NCI-H2107 treated with DMSO at 0.1 percent for 48 hours (cell line): Measurements from ENCODE around the gene KCNMB4.
"Not testable (repeated sequence)": the region's sequence is repeated elsewhere in the genome, so short reads cannot be mapped to it uniquely, and the experiment has no call there.

Experiments used
- DNase-seq: peaks from one replicate; lab custom pipeline; 2025; ENCODE audit not compliant: unreplicated experiment; lab: John Stamatoyannopoulos, UW

KCNMB4 gene

GRCh38 chr12:70367258-70368141, 1.4 kb downstream of the KCNMB4 start:
- DNase-seq, result no peak

GRCh38 chr12:70372881-70373280, 6.8 kb downstream of the KCNMB4 start:
- no peak for DNase-seq

- no peak for DNase-seq
These were observed 13.8 kb downstream of the KCNMB4 start for GRCh38 chr12:70379846-70380245.

- DNase-seq, result no peak
These were observed 17.4 kb downstream of the KCNMB4 start for GRCh38 chr12:70383484-70383883.

GRCh38 chr12:70383886-70384285, 17.8 kb downstream of the KCNMB4 start:
- DNase-seq, result no peak

- DNase-seq, result no peak
These were observed 20.7 kb downstream of the KCNMB4 start for GRCh38 chr12:70386771-70387170.

GRCh38 chr12:70389678-70390077, 23.6 kb downstream of the KCNMB4 start:
- no peak for DNase-seq

GRCh38 chr12:70392631-70393030, 26.5 kb downstream of the KCNMB4 start:
- DNase-seq, result not testable (repeated sequence)

- no peak for DNase-seq
These were observed 27.9 kb downstream of the KCNMB4 start for GRCh38 chr12:70393787-70394499.

GRCh38 chr12:70398002-70398401, 31.9 kb downstream of the KCNMB4 start:
- no peak for DNase-seq

GRCh38 chr12:70398862-70399261, 32.8 kb downstream of the KCNMB4 start:
- no peak for DNase-seq

GRCh38 chr12:70399311-70399710, 33.2 kb downstream of the KCNMB4 start:
- DNase-seq, result no peak

- DNase-seq, result no peak
These were observed 34.0 kb downstream of the KCNMB4 start for GRCh38 chr12:70400124-70400523.

- DNase-seq, result no peak
These were observed 36.5 kb downstream of the KCNMB4 start for GRCh38 chr12:70402597-70402996.

- DNase-seq, result no peak
These were observed 37.7 kb downstream of the KCNMB4 start for GRCh38 chr12:70403826-70404225.

- no peak for DNase-seq
These were observed 42.1 kb downstream of the KCNMB4 start for GRCh38 chr12:70408004-70408790.

- no peak for DNase-seq
These were observed 49.9 kb downstream of the KCNMB4 start for GRCh38 chr12:70415987-70416386.

- no peak for DNase-seq
These were observed 51.0 kb downstream of the KCNMB4 start for GRCh38 chr12:70417121-70417520.

GRCh38 chr12:70418101-70418500, 52.0 kb downstream of the KCNMB4 start:
- no peak for DNase-seq

- no peak for DNase-seq
These were observed 56.5 kb downstream of the KCNMB4 start for GRCh38 chr12:70422631-70423030.

- no peak for DNase-seq
These were observed 60.5 kb downstream of the KCNMB4 start for GRCh38 chr12:70426620-70427019.
